ENCODE results near the gene SESN1.

- TF ChIP-seq, protein P1, sequence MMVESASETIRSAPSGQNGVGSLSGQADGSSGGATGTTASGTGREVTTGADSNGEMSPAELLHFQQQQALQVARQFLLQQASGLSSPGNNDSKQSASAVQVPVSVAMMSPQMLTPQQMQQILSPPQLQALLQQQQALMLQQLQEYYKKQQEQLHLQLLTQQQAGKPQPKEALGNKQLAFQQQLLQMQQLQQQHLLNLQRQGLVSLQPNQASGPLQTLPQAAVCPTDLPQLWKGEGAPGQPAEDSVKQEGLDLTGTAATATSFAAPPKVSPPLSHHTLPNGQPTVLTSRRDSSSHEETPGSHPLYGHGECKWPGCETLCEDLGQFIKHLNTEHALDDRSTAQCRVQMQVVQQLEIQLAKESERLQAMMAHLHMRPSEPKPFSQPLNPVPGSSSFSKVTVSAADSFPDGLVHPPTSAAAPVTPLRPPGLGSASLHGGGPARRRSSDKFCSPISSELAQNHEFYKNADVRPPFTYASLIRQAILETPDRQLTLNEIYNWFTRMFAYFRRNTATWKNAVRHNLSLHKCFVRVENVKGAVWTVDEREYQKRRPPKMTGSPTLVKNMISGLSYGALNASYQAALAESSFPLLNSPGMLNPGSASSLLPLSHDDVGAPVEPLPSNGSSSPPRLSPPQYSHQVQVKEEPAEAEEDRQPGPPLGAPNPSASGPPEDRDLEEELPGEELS (CRISPR knock-in tag; IDR thresholded peaks at IDR 0.05; ENCODE audit: borderline replicate concordance), result no peak
- TF ChIP-seq CTCF (IDR thresholded peaks at IDR 0.05 in 2 of 3, conservative IDR thresholded peaks at IDR 0.05 in 1 of 3; ENCODE audit: insufficient read depth in 2 of 3, low read depth in 1 of 3, low read length in 3 of 3) (no peak), EZH2 (IDR thresholded peaks at IDR 0.05; ENCODE audit: borderline replicate concordance, low read depth, low read length) (no peak), SMAD4 (CRISPR knock-in tag; conservative IDR thresholded peaks at IDR 0.05) (no peak), ZNF24 (IDR thresholded peaks at IDR 0.05) (no peak), MYNN (IDR thresholded peaks at IDR 0.05) (no peak), MYNN (CRISPR knock-in tag; IDR thresholded peaks at IDR 0.05) (no peak), JUND (IDR thresholded peaks at IDR 0.05; ENCODE audit: borderline replicate concordance, low read depth, low read length) (no peak), JUND (tag; IDR thresholded peaks at IDR 0.05; ENCODE audit: borderline replicate concordance, low read depth, low read length) (no peak), POLR2A (conservative IDR thresholded peaks at IDR 0.05) (no peak), TAF1 (IDR thresholded peaks at IDR 0.05; ENCODE audit: control insufficient read depth, extremely low read depth, insufficient read depth, low read length, severe bottlenecking) (no peak), PHF20 (IDR thresholded peaks at IDR 0.05; ENCODE audit: partially characterized antibody) (no peak), BRD9 (IDR thresholded peaks at IDR 0.05; ENCODE audit: low read depth, partially characterized antibody) (no peak)
- TF ChIP-seq, protein P2, sequence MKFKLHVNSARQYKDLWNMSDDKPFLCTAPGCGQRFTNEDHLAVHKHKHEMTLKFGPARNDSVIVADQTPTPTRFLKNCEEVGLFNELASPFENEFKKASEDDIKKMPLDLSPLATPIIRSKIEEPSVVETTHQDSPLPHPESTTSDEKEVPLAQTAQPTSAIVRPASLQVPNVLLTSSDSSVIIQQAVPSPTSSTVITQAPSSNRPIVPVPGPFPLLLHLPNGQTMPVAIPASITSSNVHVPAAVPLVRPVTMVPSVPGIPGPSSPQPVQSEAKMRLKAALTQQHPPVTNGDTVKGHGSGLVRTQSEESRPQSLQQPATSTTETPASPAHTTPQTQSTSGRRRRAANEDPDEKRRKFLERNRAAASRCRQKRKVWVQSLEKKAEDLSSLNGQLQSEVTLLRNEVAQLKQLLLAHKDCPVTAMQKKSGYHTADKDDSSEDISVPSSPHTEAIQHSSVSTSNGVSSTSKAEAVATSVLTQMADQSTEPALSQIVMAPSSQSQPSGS (CRISPR knock-in tag; IDR thresholded peaks at IDR 0.05), result no peak
- TF ChIP-seq, protein P3, sequence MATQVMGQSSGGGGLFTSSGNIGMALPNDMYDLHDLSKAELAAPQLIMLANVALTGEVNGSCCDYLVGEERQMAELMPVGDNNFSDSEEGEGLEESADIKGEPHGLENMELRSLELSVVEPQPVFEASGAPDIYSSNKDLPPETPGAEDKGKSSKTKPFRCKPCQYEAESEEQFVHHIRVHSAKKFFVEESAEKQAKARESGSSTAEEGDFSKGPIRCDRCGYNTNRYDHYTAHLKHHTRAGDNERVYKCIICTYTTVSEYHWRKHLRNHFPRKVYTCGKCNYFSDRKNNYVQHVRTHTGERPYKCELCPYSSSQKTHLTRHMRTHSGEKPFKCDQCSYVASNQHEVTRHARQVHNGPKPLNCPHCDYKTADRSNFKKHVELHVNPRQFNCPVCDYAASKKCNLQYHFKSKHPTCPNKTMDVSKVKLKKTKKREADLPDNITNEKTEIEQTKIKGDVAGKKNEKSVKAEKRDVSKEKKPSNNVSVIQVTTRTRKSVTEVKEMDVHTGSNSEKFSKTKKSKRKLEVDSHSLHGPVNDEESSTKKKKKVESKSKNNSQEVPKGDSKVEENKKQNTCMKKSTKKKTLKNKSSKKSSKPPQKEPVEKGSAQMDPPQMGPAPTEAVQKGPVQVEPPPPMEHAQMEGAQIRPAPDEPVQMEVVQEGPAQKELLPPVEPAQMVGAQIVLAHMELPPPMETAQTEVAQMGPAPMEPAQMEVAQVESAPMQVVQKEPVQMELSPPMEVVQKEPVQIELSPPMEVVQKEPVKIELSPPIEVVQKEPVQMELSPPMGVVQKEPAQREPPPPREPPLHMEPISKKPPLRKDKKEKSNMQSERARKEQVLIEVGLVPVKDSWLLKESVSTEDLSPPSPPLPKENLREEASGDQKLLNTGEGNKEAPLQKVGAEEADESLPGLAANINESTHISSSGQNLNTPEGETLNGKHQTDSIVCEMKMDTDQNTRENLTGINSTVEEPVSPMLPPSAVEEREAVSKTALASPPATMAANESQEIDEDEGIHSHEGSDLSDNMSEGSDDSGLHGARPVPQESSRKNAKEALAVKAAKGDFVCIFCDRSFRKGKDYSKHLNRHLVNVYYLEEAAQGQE (IDR thresholded peaks at IDR 0.05; ENCODE audit: borderline replicate concordance), result no peak
- TF ChIP-seq, protein P3 (CRISPR knock-in tag; IDR thresholded peaks at IDR 0.05; ENCODE audit: low read depth), result no peak
- TF ChIP-seq, protein P4, sequence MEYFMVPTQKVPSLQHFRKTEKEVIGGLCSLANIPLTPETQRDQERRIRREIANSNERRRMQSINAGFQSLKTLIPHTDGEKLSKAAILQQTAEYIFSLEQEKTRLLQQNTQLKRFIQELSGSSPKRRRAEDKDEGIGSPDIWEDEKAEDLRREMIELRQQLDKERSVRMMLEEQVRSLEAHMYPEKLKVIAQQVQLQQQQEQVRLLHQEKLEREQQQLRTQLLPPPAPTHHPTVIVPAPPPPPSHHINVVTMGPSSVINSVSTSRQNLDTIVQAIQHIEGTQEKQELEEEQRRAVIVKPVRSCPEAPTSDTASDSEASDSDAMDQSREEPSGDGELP (CRISPR knock-in tag; IDR thresholded peaks at IDR 0.05; ENCODE audit: borderline replicate concordance), result no peak
These were observed 133.6 kb downstream of the SESN1 start for GRCh38 chr6:108961077-108961476.
